ENCODE measurements around the gene NAXD.

DNA sequence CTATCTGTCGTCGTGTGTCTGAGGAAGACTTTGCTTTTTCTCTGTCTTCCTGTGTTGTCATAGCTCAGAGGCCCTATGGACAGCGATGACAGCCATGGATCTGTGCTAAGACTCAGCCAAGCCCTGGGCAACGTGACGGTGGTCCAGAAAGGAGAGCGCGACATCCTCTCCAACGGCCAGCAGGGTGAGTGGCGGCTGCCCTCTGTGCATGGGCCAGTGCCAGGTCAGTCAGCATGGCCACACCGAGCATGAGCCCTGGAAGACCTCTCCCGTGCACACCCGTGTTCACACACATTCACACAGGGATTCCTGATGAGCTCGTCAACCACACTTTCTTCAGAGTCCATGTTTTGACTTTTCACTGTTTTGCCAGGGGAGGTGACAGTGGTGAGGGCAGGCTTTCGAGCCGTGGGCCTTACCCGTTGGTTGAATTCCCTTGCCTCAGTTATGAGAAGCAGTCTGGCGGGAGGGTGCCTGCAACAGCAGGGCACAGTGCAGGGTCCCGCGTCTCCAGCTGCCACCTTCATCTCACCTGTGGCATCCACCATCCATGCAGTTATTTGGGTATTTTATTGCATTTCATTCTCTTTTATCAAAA, 20.2 kb downstream of the NAXD start:
- TF ChIP-seq, protein P1, sequence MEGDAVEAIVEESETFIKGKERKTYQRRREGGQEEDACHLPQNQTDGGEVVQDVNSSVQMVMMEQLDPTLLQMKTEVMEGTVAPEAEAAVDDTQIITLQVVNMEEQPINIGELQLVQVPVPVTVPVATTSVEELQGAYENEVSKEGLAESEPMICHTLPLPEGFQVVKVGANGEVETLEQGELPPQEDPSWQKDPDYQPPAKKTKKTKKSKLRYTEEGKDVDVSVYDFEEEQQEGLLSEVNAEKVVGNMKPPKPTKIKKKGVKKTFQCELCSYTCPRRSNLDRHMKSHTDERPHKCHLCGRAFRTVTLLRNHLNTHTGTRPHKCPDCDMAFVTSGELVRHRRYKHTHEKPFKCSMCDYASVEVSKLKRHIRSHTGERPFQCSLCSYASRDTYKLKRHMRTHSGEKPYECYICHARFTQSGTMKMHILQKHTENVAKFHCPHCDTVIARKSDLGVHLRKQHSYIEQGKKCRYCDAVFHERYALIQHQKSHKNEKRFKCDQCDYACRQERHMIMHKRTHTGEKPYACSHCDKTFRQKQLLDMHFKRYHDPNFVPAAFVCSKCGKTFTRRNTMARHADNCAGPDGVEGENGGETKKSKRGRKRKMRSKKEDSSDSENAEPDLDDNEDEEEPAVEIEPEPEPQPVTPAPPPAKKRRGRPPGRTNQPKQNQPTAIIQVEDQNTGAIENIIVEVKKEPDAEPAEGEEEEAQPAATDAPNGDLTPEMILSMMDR (IDR thresholded peaks at IDR 0.05 in 8 of 11, conservative IDR thresholded peaks at IDR 0.05 in 3 of 11): no peak
- TF ChIP-seq POLR2AphosphoS5 (IDR thresholded peaks at IDR 0.05) (peak in 1 of 3 donors; percentile 37), POLR2A (IDR thresholded peaks at IDR 0.05) (no peak)

Data from spleen (tissue), 7 donors.